Ovary (tissue), 9 donors: ENCODE results near the gene SLC39A5. TPM values are rescaled to one million over a fixed set of nuclear protein-coding genes. Genes with fewer than 3 reads are reported as not detected.
"Not testable (repeated sequence)": the region's sequence is repeated elsewhere in the genome, so short reads cannot be mapped to it uniquely, and the experiment has no call there.

Experiments
- DNase-seq, 5 donors: peaks; one replicate each; pipeline ENCODE4 v3.0.0-alpha.2; 2019 to 2020
- H3K27ac ChIP-seq, 2 donors: fragments of 200-600 bp; one replicate each; pipeline versions ENCODE4 v1.5.1 to v1.8.0; 2019 to 2022
- H3K27me3 ChIP-seq: fragments of 200-600 bp; one replicate; pipeline ENCODE4 v1.8.0; 2022
- H3K36me3 ChIP-seq: fragments of 200-600 bp; sonication (generic); one replicate; pipeline ENCODE4 v1.5.1; 2019
- H3K4me1 ChIP-seq: one replicate; pipeline ENCODE4 v1.8.1; 2013; ENCODE audit warnings: mild to moderate bottlenecking, moderate library complexity; ENCODE audit not compliant: insufficient read depth
- H3K4me3 ChIP-seq: fragments of 200-600 bp; sonication (generic); one replicate; pipeline ENCODE4 v1.5.1; 2017
- H3K9me3 ChIP-seq, 2 donors: fragments of 200-600 bp in 1 of 2; sonication (generic) in 1 of 2; one replicate each; pipeline versions ENCODE4 v1.5.1 to v1.8.1; 2013 to 2019; ENCODE audit warnings: mild to moderate bottlenecking in 1 of 2, moderate library complexity in 1 of 2
- EP300 ChIP-seq: sonication (generic); formaldehyde crosslinking; IDR thresholded peaks from one replicate; pipeline ENCODE4 v1.6.1; 2017; ENCODE audit warnings: antibody characterized with exemption
- POLR2A ChIP-seq: fragments of 450-650 bp; IDR thresholded peaks from one replicate; pipeline ENCODE4 v1.6.1; 2017; ENCODE audit warnings: antibody characterized with exemption, mild to moderate bottlenecking, moderate library complexity
- WGBS, 3 donors: extraction: QIAGEN DNeasy Blood & Tissue Kit in 1 of 3; methylation state at CpG; one replicate each; pipeline versions ENCODE4 v1.1.5 to v1.1.7; 2013 to 2017; 5-methylcytosine and 5-hydroxymethylcytosine counted together
- intact Hi-C, 4 donors: fragments of 100-400 bp; cut with DNase I; formaldehyde crosslinking; loops; one replicate each; pipeline versions ENCODE4 v1.11.0 to v1.15.1; 2022 to 2023
- polyA plus RNA-seq, 2 donors: library from polyadenylated mRNA; stranded (reverse); fragments of 200-250 nt in 1 of 2; fragments of 350-450 nt in 1 of 2; fragmentation: Illumina TruSeq in 1 of 2; extraction: RNeasy Lipid Tissue Mini Kit (QIAGEN cat#74804) in 1 of 2; gene quantifications; one replicate each; pipeline ENCODE4 v1.2.3, GENCODE V29; 2013 to 2014
- total RNA-seq, 7 donors: library from RNA; depleted of rRNA in 2 of 7; stranded (reverse); fragments of >200 nt in 2 of 7; fragmentation: NEBNext Ultra II Directional in 3 of 7; extraction: Animal tissue kit (Norgen Biotek cat#: 25700) in 3 of 7; gene quantifications; one replicate each; pipeline versions ENCODE4 v1.1.0 to v1.2.4, GENCODE V29; 2016 to 2023
- TF ChIP-seq, protein P1 (sequence below), 3 donors: fragments of 450-650 bp in 2 of 3; fragments of 200-600 bp in 1 of 3; IDR thresholded peaks; one replicate each; pipeline versions ENCODE4 v1.5.1 to v1.8.0; 2016 to 2022; ENCODE audit warnings: antibody characterized with exemption in 3 of 3, mild to moderate bottlenecking in 1 of 3
- donor health status: DM: no; HTN: no; CAD: no; lungs with moderate emphysema.
- donor health status: DM: no; HTN: no; CAD: no.
- donor health status: Bipolar disorder and iron deficiency.
- donor health status: DM: yes; HTN: yes; CAD: no.
- donor health status: DM: no; HTN: no; CAD: no.
- donor health status: DM: yes; HTN: yes; CAD: no.

Gene SLC39A5
- total and polyA plus RNA-seq, 9 donors: 0.25 to 0.85 (median 0.67) TPM; not detected in 1

DNA sequence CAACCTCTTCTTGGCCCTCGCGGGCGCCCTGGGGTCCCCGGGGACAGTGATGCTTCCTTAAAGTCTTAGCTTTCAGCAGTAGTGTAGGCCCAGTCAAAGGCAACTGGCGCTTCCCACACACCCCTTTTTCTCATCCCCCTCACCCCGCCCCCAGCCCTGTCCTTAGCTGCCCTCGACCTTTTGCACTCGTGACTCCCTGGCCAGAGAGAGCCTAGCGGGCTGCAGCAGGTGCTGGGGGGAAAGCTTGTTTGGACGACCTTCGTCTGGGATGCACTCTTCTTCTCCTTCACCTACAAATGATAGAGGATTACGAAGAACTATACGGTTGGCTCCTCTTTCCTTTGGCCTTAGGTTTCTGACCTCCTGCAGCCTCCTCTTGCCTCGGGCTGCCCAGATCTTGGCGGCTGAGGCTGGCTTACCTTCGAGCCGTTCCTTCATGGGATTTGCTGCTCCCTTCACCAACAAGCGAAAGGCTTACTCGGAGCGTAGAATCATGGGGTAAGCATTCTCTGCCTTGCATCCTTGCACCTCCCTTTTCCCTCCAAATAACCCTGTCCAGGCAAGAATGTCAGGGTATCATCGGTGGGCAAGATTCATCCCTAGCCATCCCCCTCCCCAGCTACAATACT lies 37.7 kb downstream of the SLC39A5 start:
- Histone ChIP-seq H3K36me3 (no peaks in the 10 kb centered on the region), H3K27ac (peak overlapping the region; percentile 89 to 93), H3K4me3 (peak overlapping the region; percentile 76), H3K9me3 (no peaks in the 10 kb centered on the region), H3K27me3 (no peaks in the 10 kb centered on the region), H3K4me1 (peaks cover 6% of the 10 kb centered on the region)
- 20 to 26% (median 22%) methylated on average over 19 to 21 of the region's 21 CpGs for WGBS, 3 donors
- no peak for TF ChIP-seq EP300
- TF ChIP-seq POLR2A: no peak
- TF ChIP-seq, protein P1, sequence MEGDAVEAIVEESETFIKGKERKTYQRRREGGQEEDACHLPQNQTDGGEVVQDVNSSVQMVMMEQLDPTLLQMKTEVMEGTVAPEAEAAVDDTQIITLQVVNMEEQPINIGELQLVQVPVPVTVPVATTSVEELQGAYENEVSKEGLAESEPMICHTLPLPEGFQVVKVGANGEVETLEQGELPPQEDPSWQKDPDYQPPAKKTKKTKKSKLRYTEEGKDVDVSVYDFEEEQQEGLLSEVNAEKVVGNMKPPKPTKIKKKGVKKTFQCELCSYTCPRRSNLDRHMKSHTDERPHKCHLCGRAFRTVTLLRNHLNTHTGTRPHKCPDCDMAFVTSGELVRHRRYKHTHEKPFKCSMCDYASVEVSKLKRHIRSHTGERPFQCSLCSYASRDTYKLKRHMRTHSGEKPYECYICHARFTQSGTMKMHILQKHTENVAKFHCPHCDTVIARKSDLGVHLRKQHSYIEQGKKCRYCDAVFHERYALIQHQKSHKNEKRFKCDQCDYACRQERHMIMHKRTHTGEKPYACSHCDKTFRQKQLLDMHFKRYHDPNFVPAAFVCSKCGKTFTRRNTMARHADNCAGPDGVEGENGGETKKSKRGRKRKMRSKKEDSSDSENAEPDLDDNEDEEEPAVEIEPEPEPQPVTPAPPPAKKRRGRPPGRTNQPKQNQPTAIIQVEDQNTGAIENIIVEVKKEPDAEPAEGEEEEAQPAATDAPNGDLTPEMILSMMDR (IDR thresholded peaks at IDR 0.05): no peak
- DNase-seq: peak in 3 of 5 donors; percentile 33 to 71 (median 48)
- intact Hi-C loops: no loop called here

DNA sequence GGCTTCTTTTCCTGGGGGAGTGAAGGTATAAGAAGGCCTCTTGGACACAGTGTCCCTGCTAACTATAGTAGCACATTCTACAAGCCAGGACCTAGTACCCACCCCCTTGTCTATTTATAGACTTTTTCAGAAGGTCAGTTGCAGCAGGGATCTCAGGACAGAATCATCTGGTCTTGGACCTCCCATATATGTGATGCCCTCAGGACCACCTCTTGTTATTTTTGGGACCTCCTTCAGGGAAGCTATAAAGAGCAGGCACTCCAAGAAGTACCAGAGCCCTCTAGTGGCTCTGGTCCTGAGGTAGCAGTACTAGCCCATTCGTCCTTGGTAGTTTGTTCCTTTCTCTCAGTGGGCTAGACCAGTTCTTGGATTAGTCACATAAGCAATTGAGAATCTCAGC lies 41.2 kb downstream of the SLC39A5 start:
- no peaks in the 10 kb centered on the region for H3K9me3 ChIP-seq
- H3K4me1 ChIP-seq: peaks cover 6% of the 10 kb centered on the region
- no peaks in the 10 kb centered on the region for H3K36me3 ChIP-seq
- no peak overlapping the region for H3K4me3 ChIP-seq
- intact Hi-C loops: no loop called here
- 6 to 8% (median 7%) methylated on average over 1 of the region's 1 CpG for WGBS, 3 donors
- TF ChIP-seq, protein P1 (IDR thresholded peaks at IDR 0.05): no peak
- TF ChIP-seq POLR2A (no peak), EP300 (no peak)
- H3K27ac ChIP-seq: no peak overlapping the region
- DNase-seq: no peak
- H3K27me3 ChIP-seq: no peaks in the 10 kb centered on the region

DNA sequence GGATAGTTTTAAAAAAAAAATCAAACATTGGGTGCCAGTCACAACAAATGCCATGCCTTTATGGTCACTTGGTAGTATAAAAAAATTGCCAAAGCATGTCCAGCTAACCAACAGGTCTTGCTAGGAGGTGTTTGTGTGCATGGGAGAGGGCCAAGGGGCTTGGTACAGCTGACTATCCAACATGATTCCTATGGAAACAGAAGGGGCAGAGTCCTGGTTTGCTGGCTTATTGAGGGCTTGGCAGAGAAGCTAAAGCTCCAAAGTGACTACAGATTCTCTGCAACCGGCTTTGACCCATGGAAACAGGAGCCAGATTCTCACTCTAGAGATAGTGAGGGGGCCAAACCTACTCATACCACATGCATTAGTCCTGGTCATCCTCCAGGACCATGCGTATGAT lies 42.6 kb downstream of the SLC39A5 start:
- H3K4me1 ChIP-seq, DNase-seq, H3K36me3 ChIP-seq, H3K27ac ChIP-seq, H3K27me3 ChIP-seq, H3K9me3 ChIP-seq, intact Hi-C loops, H3K4me3 ChIP-seq: not testable (repeated sequence)
- 71 to 81% (median 74%) methylated on average over 2 of the region's 2 CpGs for WGBS, 3 donors

DNA sequence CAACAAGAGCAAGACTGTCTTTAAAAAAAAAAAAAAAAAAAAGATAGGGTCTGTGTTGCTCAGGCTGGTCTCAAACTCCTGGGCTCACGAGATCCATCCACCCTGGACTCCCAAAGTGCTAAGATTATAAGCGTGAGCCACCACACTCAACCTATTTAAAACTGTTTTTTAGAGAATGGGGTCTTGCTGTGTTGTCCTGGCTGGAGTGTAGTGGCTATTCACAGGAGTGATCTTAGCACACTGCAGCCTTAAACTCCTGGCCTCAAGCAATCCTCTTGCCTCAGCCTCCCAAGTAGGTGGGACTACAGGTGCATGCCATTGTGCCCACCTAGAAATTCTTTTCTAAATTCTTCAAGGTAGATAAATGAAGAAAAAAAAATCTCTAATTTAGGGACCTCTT lies 44.4 kb downstream of the SLC39A5 start:
- DNase-seq: no peak
- no peak overlapping the region for H3K4me3 ChIP-seq
- no peaks in the 10 kb centered on the region for H3K36me3 ChIP-seq
- H3K27me3 ChIP-seq: no peaks in the 10 kb centered on the region
- 88 to 95% (median 95%) methylated on average over 2 of the region's 2 CpGs for WGBS, 3 donors
- no peak for TF ChIP-seq EP300
- TF ChIP-seq, protein P1 (IDR thresholded peaks at IDR 0.05): no peak
- H3K27ac ChIP-seq: no peak overlapping the region
- no peaks in the 10 kb centered on the region for H3K4me1 ChIP-seq
- intact Hi-C loops: no loop called here
- no peaks in the 10 kb centered on the region for H3K9me3 ChIP-seq

DNA sequence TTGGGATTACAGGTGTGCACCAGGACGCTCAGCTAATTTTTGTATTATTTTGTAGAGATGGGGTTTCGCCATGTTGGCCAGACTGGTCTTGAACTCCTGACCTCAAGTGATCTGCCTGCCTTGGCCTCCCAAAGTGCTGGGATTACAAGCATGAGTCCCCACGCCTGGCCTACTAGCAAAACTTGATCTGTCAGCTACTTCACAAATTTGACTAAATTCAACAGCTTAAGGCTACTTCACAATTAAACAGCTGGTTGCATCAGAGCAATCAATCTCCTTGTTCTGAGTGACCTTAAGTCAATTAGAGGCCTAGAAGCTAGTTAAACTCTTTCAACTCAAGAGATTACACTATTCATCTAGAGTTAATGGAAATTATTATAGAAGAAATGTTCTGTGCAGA lies 49.1 kb downstream of the SLC39A5 start:
- intact Hi-C loops: no loop called here
- TF ChIP-seq POLR2A (no peak), EP300 (no peak)
- TF ChIP-seq, protein P1 (IDR thresholded peaks at IDR 0.05): no peak
- Histone ChIP-seq H3K27ac (no peak overlapping the region), H3K4me1 (no peaks in the 10 kb centered on the region), H3K9me3 (no peaks in the 10 kb centered on the region), H3K27me3 (no peaks in the 10 kb centered on the region), H3K36me3 (no peaks in the 10 kb centered on the region), H3K4me3 (no peak overlapping the region)
- DNase-seq: no peak
- 94 to 96% (median 95%) methylated on average over 3 of the region's 3 CpGs for WGBS, 3 donors
